ENCODE results near the gene TAF9.

- TF ChIP-seq, protein P1, sequence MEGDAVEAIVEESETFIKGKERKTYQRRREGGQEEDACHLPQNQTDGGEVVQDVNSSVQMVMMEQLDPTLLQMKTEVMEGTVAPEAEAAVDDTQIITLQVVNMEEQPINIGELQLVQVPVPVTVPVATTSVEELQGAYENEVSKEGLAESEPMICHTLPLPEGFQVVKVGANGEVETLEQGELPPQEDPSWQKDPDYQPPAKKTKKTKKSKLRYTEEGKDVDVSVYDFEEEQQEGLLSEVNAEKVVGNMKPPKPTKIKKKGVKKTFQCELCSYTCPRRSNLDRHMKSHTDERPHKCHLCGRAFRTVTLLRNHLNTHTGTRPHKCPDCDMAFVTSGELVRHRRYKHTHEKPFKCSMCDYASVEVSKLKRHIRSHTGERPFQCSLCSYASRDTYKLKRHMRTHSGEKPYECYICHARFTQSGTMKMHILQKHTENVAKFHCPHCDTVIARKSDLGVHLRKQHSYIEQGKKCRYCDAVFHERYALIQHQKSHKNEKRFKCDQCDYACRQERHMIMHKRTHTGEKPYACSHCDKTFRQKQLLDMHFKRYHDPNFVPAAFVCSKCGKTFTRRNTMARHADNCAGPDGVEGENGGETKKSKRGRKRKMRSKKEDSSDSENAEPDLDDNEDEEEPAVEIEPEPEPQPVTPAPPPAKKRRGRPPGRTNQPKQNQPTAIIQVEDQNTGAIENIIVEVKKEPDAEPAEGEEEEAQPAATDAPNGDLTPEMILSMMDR (IDR thresholded peaks at IDR 0.05), result no peak
- no peak for TF ChIP-seq POLR2A (IDR thresholded peaks at IDR 0.05)
Measured at GRCh38 chr5:69331528-69332445, 37.5 kb downstream of the TAF9 start.

All from stomach (tissue), 4 donors.